ENCODE results near the gene ADARB2.
"Not testable (repeated sequence)": the region's sequence is repeated elsewhere in the genome, so short reads cannot be mapped to it uniquely, and the experiment has no call there.

ADARB2 gene

DNA sequence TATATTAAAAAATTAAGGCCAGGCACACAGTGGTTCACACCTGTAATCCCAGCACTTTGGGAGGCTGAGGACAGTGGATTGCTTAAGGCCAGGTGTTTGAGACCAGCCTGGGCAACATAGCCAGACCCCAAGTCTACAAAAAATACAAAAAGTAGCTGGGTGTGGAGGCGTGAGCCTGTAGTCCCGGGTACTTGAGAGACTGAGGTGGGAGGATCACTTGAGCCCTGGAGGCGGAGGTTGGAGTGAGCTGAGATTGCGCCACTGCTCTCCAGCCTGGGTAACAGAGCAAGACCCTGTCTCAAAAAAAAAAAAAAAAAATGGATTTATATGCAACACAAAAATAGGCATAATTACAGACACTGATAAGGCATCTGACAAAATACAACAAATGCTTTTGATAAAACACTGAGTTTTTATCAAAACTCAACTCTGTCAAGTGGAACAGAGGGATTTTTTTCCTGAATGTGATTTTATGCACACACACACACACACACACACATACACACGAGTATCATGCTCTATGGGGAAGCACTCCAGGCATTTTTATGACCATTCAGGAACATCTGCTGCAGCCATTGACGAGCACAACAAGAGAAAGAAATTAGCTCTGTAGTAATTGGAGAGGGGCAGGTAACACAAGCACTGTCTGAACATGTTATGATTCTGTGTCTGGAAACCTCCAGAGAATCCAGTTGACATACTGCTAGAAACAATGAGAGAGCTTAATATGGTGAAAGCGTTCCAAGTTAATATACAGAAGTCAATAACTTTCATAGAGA lies 488.0 kb downstream of the ADARB2 start:
- in situ Hi-C loops (cut with HindIII; ENCODE audit: low sequenced_read_pairs), result no loop called here

DNA sequence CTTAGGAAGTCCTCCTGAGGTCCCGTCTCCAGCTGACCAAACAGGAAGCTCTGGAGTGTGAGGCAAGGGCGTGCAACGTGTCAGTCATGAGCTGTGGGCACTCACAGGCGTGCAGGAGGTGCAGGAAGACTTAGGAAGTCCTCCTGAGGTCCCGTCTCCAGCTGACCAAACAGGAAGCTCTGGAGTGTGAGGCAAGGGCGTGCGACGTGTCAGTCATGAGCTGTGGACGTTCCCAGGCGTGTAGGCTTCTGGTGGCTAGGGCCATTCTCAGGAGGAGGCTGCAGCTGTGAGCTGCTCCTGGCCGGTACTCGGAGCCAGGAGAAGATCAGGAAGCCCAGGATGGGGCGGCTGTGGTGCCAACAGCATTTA lies 489.1 kb downstream of the ADARB2 start:
- in situ Hi-C loops (cut with HindIII; ENCODE audit: low sequenced_read_pairs), result not testable (repeated sequence)

- in situ Hi-C loops (cut with HindIII; ENCODE audit: low sequenced_read_pairs), result no loop called here
Measured at GRCh38 chr10:1247598-1248261, 489.6 kb downstream of the ADARB2 start.

DNA sequence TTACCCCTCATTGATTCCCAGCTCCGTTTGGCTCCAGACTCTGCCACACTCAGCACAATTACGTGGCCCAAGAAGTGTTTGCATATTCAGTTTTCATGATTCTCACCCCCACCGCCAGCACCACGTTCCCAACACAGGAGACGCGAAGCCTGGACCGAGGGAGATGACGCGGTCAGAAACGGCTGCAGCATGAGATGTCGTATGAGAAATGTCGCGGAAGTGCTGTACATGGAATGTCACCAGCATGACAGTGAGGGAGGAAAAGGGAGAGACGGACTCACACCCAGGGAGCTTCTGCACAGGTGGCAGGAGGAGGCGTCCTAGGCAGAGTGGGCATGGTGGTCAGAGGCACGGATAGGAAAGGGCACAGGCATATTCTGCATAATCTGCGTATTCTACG lies 492.8 kb downstream of the ADARB2 start:
- in situ Hi-C loops (cut with HindIII; ENCODE audit: low sequenced_read_pairs), result no loop called here

- in situ Hi-C loops (cut with HindIII; ENCODE audit: low sequenced_read_pairs), result no loop called here
Measured at GRCh38 chr10:1243486-1244234, 493.7 kb downstream of the ADARB2 start.

- in situ Hi-C loops (cut with HindIII; ENCODE audit: low sequenced_read_pairs), result no loop called here
Measured at GRCh38 chr10:1242975-1243374, 494.4 kb downstream of the ADARB2 start.

DNA sequence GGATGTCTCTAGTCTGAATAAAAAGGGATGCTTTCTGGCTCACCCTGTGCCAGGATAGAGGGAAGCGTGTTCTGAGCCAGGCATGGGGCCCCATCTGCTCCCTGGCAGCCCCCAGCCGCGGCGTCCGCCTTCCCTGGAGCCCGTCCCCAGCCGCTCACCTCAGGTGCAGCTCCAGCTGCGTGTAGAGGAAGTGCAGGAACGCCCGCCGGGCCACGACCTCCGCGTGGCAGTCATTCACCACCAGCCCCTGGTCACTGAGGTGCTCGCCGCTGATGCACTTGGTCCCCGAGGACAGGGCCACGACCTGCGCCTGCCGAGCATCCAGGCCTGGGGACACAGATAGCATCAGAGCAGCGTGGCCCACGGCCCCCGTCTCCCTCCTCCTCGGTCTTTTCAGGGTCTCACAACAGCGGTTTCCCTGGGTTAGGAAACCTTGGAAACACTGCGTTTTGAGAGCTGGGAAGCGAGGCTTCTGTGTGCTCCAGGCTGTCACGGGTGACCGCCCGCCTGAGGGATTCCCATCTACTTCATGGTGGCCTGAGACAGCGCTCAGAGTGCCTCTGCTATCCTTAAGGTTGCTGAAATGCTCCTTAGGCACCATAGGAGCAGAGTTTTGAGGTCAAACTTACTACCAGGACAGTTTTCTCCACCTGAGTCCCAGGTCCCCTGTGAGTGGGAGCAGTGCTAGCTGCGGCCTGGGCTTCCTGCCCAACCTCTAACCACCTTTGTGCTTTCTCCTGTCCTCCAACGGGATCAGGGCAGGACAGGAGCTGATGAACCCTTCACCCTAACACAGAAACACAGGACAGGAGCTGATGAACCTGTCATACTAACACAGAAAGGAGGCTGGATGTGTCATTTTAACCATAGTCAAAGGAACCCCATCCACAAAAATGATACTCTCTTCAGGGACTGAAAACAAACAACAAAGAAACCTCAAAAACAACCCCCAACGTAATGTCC lies 495.1 kb downstream of the ADARB2 start:
- in situ Hi-C loops (cut with HindIII; ENCODE audit: low sequenced_read_pairs), result no loop called here

DNA sequence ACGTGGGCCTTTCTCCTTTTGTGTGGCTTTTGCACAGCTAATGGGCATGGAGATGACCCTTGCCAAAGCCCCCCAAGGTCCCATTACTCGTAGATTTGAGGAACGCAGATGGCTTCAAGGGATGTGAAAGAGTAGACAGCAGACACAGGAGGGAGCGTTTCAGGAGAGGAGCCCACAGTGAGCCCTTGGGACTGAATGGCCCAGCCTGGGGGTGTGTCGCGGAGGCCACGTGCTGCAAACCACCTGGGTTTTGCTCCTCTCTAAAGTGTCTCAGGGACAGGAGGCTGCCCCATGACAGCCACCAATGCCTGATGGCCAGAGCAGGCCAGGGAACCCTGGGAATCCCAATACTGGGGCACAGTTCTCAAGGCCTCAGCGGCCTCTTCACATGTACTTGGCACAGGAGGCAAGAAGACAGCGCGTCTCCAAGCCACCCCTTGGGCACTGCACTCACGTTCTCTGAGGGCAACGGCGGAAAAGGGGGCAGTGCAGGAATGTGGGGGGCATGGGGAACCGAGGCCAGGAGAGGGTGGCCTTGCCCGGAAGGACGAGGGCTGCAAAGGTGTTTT lies 495.9 kb downstream of the ADARB2 start:
- in situ Hi-C loops (cut with HindIII; ENCODE audit: low sequenced_read_pairs), result no loop called here

DNA sequence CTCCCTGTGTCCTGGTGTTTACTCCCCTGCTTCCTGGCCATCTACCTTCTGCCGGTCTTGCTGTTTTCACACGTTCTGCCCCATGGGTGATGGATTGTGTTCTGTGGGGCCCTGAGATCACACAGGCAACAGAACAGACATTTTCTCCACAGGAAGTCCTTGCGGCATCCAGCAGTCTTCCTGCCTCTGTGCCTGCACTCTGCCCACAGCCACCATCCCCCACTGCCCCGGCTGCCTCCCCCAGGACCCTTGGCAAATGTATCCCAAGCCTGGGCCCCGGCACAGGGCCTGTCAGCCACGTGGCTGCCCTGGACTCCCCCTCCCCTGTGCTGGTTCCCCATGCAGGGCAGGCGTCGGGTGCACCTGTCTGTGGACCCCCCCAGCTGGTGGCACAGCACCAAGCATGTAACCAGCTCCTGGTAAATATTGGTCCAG lies 497.0 kb downstream of the ADARB2 start:
- in situ Hi-C loops (cut with HindIII; ENCODE audit: low sequenced_read_pairs), result no loop called here

DNA sequence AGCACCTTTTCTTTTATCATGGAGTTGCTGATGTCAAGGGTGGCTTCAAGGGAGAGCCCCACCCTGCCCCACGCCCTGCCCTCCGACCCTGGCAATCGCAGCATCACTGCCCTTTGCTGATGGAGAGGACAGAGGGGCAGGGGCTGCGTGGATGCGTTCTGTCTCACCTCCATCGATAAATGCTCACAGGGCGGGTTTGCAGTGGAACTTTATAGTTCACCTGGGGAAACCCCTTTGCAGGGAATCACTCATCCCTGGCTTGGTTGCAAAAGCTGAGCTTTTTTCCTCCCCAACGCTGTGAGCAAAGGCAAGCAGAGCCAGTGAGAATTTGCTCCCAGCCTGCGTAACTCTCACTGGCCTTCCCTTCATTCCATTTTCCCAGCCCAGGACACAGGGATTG lies 504.3 kb downstream of the ADARB2 start:
- in situ Hi-C loops (cut with HindIII; ENCODE audit: low sequenced_read_pairs), result no loop called here

DNA sequence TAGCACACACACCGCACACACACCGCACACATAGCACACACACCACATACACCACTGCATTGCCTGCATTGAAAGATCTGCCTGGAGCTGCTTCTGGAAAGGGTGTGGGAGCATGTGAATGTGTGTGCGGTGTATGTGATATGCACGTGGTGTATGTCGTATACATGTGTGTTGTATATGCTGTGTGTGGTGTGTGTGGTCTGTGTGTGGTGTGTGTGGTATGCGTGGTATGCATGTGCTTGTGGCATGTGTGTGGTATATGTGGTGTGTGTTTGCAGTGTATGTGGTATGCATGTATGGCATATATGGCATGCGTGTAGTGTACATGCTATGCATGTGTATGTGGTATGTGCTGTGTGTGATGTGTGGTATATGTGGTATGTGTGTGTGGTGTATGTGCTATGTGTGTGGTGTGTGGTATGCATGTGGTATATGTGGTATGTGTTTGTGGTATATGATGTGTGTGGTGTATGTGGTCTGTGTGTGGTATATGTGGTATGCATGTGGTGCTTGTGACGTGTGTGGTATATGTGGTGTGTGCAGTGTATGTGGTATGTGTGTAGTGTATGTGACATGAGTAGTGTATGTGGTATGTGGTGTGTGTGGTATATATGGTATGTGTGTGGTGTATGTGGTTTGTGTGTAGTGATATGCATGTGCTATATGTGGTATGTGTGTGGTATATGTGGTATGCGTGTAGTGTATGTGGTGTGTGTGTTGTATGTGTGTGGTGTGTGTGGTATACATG lies 505.0 kb downstream of the ADARB2 start:
- in situ Hi-C loops (cut with HindIII; ENCODE audit: low sequenced_read_pairs), result no loop called here

GRCh38 chr10:1230592-1231275 lies 506.6 kb downstream of the ADARB2 start:
- in situ Hi-C loops (cut with HindIII; ENCODE audit: low sequenced_read_pairs), result no loop called here

- in situ Hi-C loops (cut with HindIII; ENCODE audit: low sequenced_read_pairs), result no loop called here
Measured at GRCh38 chr10:1230138-1230537, 507.2 kb downstream of the ADARB2 start.

DNA sequence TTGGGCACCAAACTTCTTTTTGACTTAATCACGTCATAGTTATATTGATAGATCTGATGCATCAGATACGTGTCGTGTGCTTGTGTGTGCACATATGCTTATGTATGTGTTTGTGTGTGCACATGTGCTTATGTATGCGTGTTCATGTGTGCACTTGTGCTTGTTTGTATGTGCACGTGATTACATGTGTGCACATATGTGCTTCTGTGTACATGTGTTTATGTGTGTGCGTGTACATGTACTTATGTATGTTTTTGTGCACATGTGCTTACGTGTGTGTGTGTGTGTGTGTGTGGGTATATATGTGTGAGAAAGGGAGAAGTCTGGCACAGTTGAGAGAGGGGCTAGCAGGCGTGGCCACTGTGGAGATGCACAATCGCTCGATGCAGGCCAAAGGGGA lies 507.8 kb downstream of the ADARB2 start:
- in situ Hi-C loops (cut with HindIII; ENCODE audit: low sequenced_read_pairs), result no loop called here

DNA sequence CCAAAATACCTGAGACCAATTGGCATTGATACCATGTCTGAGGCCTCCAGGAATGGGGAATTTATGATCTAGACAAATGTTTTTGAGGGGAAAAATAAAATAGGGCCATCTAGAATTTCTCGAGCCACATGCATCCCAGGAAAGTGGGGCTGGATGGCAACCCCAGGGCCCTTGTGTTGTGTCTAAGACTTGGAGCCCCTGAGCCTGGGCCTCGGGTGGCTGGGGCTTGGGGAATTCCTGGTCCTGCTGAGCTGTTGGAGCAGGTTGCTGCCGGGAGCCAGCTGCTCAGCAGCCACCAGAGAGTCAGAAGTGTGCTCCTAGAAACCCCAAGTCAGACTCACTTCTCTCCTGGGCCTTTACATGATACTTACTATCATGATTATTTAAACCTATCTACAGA lies 508.2 kb downstream of the ADARB2 start:
- in situ Hi-C loops (cut with HindIII; ENCODE audit: low sequenced_read_pairs), result no loop called here

- in situ Hi-C loops (cut with HindIII; ENCODE audit: low sequenced_read_pairs), result no loop called here
Measured at GRCh38 chr10:1228467-1228975, 508.8 kb downstream of the ADARB2 start.

- in situ Hi-C loops (cut with HindIII; ENCODE audit: low sequenced_read_pairs), result no loop called here
Measured at GRCh38 chr10:1227510-1228402, 509.6 kb downstream of the ADARB2 start.

GRCh38 chr10:1226907-1227306 lies 510.4 kb downstream of the ADARB2 start:
- in situ Hi-C loops (cut with HindIII; ENCODE audit: low sequenced_read_pairs), result not testable (repeated sequence)
